Measurements from ENCODE around the gene ATP2A3. TPM values are rescaled to one million over a fixed set of nuclear protein-coding genes. Genes with fewer than 3 reads are reported as not detected.

The ATP2A3 gene
- polyA plus RNA-seq, 1 donor from 2014 or later, result not detected

DNA sequence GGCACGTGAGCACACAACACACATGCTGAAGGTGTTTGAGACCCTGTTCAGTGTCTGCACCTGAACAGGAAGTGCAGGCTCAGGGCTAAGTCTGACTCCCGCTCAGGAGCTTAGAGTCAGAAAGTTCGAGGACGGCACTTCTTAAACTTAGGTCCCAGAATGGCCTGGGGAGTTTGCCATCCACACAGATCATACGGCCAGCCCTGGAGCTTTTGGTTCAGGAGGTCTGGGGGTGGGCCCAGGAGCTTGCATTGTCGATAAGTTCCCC is 67.3 kb downstream of the ATP2A3 start:
- Histone ChIP-seq H3K9ac (ENCODE audit: low read length) (no peak overlapping the region), H3K79me2 (replicated peaks; ENCODE audit: insufficient read depth, low read length) (no peaks in the 10 kb centered on the region), H3K9me3 (ENCODE audit: low read length) (no peaks in the 10 kb centered on the region), H2AFZ (ENCODE audit: low read depth, low read length) (no peak overlapping the region), H3K4me3 (ENCODE audit: low read length) (no peak overlapping the region), H3K27me3 (ENCODE audit: insufficient read depth, low read depth, low read length) (no peaks in the 10 kb centered on the region), H3K27ac (ENCODE audit: low read length) (no peak overlapping the region), H3K36me3 (ENCODE audit: insufficient read depth, low read length) (no peaks in the 10 kb centered on the region), H3F3A (ENCODE audit: insufficient read depth, low read length, poor library complexity, severe bottlenecking) (no peaks in the 10 kb centered on the region), H4K20me1 (ENCODE audit: insufficient read depth) (no peaks in the 10 kb centered on the region), H3K4me2 (ENCODE audit: low read length) (no peak overlapping the region), H3K9me2 (ENCODE audit: insufficient read depth, low read length) (no peaks in the 10 kb centered on the region)
- TF ChIP-seq TAF1 (IDR thresholded peaks at IDR 0.05; ENCODE audit: low read depth) (no peak), EP300 (conservative IDR thresholded peaks at IDR 0.05; ENCODE audit: poor library complexity, severe bottlenecking) (no peak), MXI1 (conservative IDR thresholded peaks at IDR 0.05; ENCODE audit: poor library complexity, severe bottlenecking) (no peak), SMC3 (conservative IDR thresholded peaks at IDR 0.05; ENCODE audit: poor library complexity) (no peak)
- TF ChIP-seq, protein P1, sequence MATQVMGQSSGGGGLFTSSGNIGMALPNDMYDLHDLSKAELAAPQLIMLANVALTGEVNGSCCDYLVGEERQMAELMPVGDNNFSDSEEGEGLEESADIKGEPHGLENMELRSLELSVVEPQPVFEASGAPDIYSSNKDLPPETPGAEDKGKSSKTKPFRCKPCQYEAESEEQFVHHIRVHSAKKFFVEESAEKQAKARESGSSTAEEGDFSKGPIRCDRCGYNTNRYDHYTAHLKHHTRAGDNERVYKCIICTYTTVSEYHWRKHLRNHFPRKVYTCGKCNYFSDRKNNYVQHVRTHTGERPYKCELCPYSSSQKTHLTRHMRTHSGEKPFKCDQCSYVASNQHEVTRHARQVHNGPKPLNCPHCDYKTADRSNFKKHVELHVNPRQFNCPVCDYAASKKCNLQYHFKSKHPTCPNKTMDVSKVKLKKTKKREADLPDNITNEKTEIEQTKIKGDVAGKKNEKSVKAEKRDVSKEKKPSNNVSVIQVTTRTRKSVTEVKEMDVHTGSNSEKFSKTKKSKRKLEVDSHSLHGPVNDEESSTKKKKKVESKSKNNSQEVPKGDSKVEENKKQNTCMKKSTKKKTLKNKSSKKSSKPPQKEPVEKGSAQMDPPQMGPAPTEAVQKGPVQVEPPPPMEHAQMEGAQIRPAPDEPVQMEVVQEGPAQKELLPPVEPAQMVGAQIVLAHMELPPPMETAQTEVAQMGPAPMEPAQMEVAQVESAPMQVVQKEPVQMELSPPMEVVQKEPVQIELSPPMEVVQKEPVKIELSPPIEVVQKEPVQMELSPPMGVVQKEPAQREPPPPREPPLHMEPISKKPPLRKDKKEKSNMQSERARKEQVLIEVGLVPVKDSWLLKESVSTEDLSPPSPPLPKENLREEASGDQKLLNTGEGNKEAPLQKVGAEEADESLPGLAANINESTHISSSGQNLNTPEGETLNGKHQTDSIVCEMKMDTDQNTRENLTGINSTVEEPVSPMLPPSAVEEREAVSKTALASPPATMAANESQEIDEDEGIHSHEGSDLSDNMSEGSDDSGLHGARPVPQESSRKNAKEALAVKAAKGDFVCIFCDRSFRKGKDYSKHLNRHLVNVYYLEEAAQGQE (IDR thresholded peaks at IDR 0.05; ENCODE audit: borderline replicate concordance), result no peak
- TF ChIP-seq, protein P2, sequence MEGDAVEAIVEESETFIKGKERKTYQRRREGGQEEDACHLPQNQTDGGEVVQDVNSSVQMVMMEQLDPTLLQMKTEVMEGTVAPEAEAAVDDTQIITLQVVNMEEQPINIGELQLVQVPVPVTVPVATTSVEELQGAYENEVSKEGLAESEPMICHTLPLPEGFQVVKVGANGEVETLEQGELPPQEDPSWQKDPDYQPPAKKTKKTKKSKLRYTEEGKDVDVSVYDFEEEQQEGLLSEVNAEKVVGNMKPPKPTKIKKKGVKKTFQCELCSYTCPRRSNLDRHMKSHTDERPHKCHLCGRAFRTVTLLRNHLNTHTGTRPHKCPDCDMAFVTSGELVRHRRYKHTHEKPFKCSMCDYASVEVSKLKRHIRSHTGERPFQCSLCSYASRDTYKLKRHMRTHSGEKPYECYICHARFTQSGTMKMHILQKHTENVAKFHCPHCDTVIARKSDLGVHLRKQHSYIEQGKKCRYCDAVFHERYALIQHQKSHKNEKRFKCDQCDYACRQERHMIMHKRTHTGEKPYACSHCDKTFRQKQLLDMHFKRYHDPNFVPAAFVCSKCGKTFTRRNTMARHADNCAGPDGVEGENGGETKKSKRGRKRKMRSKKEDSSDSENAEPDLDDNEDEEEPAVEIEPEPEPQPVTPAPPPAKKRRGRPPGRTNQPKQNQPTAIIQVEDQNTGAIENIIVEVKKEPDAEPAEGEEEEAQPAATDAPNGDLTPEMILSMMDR (IDR thresholded peaks at IDR 0.05; ENCODE audit: poor library complexity, severe bottlenecking), result no peak

DNA sequence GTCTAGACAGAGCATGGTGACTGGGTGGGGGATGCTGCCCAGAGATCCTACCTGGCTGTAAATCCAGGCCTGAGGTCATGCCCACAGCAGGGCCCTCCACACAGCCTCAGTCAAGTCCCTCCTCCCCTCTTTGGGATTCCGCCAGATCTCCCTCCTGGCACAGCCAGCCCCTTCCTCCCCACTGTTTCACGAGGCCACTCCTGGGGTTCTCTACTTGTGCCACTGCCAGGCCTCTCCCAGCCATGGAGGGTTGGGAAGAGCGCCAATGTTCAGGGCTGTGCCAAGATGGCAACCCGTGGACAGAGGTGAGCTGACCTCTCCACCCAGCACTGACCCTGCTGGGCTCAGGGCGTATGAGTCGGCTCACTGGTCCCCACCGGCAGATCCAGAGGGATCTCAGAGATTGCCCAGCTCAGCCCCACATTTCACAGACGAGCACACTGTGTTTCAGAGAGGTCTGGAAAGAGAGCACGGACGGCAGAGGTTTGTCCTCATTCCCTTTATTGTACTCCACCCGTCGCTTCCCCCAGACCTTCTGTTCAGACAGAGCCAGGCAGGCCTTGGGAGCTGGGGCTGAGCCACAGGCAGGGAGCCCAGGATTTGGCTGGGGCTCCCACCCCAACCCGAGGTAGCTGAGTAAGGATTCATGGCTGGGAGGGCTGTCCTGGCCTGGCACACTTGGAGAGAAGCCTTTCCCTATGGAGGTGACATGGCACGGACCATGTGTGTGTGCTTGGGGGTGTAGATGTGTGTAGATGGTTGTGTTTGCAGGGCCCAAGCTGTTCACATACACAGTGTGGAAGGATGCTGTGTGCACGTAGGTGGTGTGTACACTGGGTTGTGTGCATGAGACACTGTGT is 67.9 kb downstream of the ATP2A3 start:
- Histone ChIP-seq H2AFZ (ENCODE audit: low read depth, low read length) (no peak overlapping the region), H3K27ac (ENCODE audit: low read length) (no peak overlapping the region), H3K9me3 (ENCODE audit: low read length) (no peaks in the 10 kb centered on the region), H3K9ac (ENCODE audit: low read length) (no peak overlapping the region), H3K79me2 (replicated peaks; ENCODE audit: insufficient read depth, low read length) (no peaks in the 10 kb centered on the region), H4K20me1 (ENCODE audit: insufficient read depth) (no peaks in the 10 kb centered on the region), H3K27me3 (ENCODE audit: insufficient read depth, low read depth, low read length) (no peaks in the 10 kb centered on the region), H3K9me2 (ENCODE audit: insufficient read depth, low read length) (no peaks in the 10 kb centered on the region), H3K36me3 (ENCODE audit: insufficient read depth, low read length) (no peaks in the 10 kb centered on the region), H3F3A (ENCODE audit: insufficient read depth, low read length, poor library complexity, severe bottlenecking) (no peaks in the 10 kb centered on the region), H3K4me2 (ENCODE audit: low read length) (no peak overlapping the region), H3K4me3 (ENCODE audit: low read length) (no peak overlapping the region)
- no peak for TF ChIP-seq EP300 (conservative IDR thresholded peaks at IDR 0.05; ENCODE audit: poor library complexity, severe bottlenecking)
- TF ChIP-seq, protein P1 (IDR thresholded peaks at IDR 0.05; ENCODE audit: borderline replicate concordance), result no peak
- TF ChIP-seq TAF1 (IDR thresholded peaks at IDR 0.05; ENCODE audit: low read depth), result no peak
- TF ChIP-seq, protein P2 (IDR thresholded peaks at IDR 0.05; ENCODE audit: poor library complexity, severe bottlenecking), result no peak
- TF ChIP-seq RAD21 (conservative IDR thresholded peaks at IDR 0.05), result no peak
- no peak for TF ChIP-seq POLR2AphosphoS5 (IDR thresholded peaks at IDR 0.05)

Data from neural cell (in vitro differentiated cells).